ENCODE data around the gene TRAF5.

Gene TRAF5

DNA sequence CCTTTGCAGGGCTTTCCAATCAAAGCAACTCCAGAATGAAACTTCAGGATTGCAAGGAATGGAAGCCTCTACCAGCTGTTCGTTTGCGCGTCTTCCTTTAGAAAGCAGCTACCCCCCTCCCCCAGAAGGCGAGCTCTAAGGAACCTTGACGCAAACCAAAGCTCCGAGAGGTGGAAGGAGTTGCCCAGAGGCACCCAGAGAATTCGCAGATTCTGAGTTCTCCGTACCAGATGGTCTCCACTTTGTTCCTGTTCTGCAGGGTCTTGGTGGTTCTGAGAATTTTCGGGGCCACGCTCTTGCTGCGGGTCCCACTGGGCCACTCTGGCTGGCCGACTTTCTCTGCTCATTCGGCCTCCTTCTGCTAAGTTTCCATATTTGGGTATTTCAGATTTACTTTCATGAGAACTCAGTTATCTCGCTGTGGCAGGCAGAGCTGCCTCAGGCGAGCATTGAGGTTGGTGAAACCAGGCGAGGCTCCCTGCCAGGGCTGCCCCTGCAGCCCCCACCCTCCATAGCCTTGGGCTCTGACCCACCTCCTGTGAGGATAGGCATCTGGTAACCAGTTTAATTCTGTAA is 801 bp downstream of the TRAF5 start:
- peak in 1 of 2 donors; percentile 21 for DNase-seq (ENCODE audit: extremely low read depth in 1 of 2, low read depth in 1 of 2)

DNA sequence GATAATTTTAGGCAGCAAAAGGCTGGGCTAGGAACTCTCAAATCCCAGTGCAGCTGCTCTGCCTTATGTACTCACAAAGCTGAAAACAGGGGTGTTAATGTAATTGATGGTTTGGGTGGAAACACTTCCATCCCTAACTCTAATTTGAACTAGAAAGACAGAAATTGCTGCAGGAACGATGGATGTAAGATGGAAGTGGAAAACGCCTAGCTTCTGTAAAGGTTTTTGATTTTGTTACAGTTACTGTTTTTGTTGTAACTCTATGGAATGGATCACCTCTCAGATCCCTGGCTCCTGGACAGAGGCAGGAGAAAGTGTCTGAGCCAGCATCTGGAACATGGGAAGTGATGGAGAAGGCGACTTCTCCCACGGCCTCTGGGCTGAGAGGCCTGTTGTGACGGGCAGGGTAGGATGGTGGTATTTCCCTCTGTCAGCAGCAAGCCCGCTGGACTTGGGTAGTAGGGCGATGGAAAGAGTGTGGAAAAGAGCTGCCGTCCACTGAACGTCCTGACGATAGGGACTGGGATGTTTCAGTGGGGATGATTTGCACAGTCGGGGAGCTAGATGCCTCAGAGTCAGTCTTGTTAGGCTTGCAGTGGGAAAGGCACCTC is 1.6 kb downstream of the TRAF5 start:
- DNase-seq (ENCODE audit: extremely low read depth in 1 of 2, low read depth in 1 of 2): no peak

DNA sequence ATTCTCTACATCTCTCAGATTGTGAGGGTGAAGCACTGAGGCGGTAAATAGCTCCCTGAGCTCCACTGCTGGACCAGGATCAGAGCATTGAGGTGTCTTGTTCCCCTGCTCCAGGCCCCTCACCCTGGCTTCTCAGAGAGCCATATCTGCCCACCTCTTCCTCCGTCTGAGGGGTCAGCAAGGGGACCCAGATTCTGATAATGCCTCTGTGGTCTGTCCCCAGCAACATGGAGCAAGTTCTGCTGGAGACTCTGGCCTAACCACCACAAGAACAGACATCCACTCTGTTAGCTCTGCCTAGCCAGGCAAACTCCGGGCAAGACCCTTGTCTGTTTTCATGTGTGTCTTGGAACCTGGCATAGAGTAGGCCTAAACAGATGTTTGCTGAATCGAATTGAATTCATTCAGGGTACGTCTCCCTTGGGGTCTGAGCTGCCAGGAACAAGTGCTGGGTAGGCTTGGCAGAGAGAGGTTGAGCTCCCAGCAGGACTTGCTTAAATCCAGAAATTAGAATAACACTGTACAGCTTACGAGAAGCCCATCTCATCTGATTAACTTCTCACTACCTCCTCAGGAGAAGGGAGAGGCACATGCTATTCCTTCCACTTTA is 2.3 kb downstream of the TRAF5 start:
- no peak for DNase-seq (ENCODE audit: extremely low read depth in 1 of 2, low read depth in 1 of 2)

DNA sequence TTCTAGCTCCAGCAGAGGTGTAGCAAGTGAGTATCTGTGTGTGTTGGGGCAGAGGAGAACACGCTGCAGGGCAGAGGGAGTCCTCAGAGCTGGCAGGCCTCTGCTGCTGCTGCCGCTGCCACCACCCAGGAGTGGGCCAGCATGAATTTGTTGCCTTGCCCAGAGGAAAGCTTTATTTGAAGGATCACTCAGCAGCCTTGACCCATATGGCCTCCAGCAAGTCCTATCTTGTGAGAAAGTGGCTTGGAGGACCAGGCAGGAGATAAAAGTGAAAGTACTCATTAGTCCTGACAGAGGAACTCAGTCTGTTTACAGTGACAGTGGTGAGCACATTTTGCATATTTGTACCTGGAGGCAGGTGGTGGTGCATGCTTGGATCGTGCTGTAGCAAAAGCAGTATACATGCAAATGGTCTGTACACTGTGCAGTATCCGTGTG is 3.1 kb downstream of the TRAF5 start:
- no peak for DNase-seq (ENCODE audit: extremely low read depth in 1 of 2, low read depth in 1 of 2)

DNA sequence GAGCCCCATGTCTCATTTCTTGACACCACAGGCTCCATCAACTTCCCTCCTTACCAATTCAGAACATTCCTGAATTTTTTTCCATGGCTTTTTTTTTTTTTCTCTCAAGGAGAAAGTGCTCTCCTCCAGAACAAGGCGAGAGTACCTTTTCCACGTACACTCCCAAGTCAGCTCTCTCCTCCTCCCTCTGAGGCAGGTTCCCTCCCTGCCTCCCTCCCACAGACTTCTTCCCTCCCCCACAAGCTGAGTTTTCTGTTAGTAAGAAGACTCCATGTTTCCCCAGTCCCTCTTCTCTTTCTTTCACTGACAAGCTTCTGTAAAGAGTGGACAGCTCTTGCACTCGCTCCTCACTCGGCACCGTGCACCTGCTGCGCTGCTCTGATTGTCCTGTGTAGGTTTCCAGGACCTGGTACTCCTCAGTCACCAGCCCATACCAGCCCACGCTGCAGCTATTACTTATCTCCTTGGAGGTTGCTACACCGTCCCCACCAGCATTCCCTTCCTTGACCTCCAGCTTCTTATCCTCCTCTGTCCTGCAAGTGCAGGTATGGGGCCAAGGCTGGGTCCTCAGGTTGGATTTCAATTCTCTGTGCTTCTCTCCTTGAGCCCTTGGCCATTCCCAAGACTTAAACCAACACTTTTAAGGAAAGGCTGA is 3.8 kb downstream of the TRAF5 start:
- DNase-seq (ENCODE audit: extremely low read depth in 1 of 2, low read depth in 1 of 2): no peak

DNA sequence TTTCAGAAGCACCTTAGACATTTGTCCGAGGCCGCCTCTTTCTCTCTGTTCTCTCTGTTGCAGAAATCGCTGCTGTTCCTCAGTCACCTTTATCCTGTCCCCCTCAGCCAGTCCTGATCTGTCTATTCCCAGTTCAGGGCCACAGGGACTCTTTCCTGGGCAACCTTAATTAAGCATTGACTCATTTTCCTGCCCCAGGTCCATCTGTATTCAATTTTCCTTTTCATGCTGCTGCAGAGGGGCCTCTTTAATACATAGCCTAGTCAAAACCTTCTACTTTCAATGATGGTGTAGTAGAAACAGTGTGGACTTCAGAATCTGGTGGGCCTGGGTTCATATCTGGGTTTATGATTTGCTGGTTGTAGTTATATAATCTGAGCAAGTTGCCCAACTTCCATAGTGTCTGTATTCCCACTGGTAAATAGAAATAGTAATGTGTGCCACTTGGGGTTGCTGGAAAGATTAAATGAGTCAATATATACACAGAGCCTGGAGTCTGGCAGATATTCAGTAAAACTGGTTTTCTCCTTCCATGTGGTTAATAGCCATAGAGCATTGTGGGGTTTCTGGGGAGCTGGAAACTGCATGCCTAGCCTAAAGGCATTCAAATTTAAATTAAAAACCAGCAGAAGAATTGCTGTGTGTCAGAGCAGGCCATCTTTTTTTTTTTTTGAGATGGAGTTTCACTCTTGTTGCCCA is 4.5 kb downstream of the TRAF5 start:
- no peak for DNase-seq (ENCODE audit: extremely low read depth in 1 of 2, low read depth in 1 of 2)

DNA sequence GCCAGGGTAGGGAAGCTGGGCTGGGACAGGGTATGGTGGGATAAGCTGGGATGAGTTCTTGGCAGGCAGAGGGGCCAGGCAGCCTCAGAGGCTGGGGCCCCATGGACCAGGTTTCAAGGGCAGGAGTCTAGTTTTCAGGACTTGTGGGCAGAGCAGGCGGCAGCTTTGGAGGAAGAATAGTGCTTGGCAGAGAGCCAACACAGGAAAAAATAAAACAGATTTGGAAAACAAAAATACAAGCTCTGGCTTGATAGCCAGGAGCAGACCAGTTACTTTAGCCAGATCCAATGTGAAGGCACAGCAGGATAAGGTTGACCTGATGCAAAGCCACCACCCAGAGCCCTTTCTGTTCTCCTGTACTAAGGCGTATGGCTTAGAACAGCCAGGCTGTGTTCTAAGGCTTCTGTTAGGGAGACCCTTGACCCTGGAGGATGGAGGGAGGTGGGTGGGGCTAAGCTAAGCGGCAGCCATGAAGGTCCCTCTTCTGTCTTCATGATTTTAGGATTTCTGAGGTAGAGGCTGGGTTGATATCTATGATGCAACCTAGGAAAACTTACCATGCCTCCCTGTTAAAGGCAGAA is 5.5 kb downstream of the TRAF5 start:
- no peak for DNase-seq (ENCODE audit: extremely low read depth in 1 of 2, low read depth in 1 of 2)

DNA sequence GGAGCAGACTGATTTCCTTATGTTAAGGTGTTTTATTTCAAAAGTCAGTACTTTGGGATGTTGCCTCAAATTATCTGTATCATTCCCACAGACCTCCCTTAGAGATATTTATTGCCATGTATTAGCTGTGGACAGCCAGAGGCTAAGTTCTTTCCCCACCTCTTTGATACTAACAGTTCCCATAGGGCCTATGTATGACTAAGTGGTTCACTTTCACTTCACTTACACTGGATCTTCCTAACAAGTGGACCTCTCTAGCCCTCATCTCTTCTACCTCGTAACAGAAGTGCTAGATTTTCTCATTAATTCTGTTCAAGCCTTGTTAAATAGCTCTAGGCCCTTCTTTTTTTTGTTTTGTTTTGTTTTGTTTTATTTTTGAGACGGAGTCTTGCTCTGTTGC is 6.2 kb downstream of the TRAF5 start:
- DNase-seq (ENCODE audit: extremely low read depth in 1 of 2, low read depth in 1 of 2): no peak

DNA sequence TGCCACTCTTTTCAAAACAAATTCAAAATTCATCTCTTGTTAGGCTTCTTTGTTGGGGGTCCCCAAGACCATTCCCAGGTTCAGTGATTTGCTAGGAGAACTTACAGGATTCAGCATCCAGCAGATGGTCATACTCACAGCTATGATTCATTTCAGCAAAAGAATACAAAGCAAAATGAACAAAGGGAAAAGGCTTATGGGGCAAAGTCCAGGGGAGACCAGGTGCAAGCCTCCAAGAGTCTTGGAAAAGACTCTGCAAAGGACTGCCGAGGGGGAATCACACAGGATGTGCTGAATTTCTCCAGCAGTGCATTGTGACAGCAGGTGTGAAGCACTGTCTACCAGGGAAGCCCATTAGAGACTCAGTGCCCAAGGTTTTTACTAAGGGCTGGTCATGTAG is 7.3 kb downstream of the TRAF5 start:
- DNase-seq (ENCODE audit: extremely low read depth in 1 of 2, low read depth in 1 of 2): no peak

DNA sequence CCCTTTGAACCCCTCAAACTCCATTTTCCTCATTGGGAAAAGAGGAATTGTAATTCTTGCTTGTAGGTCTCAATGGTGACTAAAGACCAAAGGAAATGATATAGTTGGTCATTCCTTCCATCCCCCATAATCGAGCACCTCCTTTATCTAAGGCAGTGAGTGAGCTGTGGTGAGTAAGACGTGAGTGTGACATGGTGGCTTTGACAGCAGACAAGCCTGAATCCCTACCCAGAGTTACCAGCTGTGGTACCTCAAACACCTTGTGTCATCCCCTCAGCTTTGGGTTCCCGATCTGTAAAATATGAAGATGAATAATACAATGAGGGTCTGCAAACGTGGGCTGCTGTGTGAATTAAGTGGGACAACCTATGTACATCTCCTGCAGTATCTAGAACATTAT is 8.4 kb downstream of the TRAF5 start:
- DNase-seq (ENCODE audit: extremely low read depth in 1 of 2, low read depth in 1 of 2): no peak

DNA sequence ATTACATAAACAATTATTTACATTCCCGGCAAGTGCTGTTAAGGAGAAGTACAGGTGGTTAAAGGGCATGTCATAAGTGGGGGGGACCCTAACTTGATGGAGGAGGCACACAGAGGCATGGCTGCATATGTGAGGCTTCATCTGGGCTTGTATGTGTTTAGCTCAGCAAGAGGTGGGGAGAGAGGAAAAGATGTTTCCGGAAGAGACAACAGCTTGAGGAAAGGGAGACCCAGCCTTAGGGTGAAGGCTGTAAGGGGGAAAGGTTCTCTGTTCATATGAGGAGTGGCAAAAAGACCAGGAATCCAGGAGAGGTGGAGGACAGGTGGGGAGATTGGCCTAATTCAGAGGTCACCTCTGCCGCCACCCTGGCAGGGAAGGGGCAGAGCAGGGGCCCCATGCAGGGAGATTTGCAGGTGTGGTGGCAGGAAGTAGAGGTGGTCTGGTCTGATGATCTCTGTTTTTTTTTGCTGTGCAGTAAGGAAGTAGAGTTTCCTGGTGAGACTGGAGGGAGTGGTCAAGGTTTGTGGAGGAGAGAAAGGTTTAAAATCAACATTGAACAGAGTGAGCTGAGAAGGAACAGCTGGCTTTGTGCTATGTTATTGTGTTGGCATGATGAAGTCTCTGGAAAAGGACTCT is 9.0 kb downstream of the TRAF5 start:
- no peak for DNase-seq (ENCODE audit: extremely low read depth in 1 of 2, low read depth in 1 of 2)

DNA sequence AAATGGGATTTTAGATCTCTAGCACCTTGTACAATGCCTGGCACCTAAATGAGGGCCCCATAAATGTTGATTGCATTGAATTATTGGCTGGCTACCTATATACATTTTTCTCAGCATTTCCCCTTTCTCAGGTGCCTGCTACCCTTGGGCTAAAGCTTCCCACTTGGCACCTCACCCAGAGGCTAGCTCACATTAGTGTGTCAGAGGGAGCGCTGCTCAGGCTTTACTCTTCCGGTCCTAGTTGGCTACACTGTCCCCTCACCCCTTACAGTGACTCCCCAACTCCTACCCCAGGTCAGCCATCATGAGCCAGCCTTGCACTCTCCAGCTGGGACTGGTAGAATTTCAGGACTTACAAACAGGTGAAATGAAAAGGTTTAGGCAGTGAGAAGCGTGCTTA is 9.5 kb downstream of the TRAF5 start:
- DNase-seq (ENCODE audit: extremely low read depth in 1 of 2, low read depth in 1 of 2): no peak

DNA sequence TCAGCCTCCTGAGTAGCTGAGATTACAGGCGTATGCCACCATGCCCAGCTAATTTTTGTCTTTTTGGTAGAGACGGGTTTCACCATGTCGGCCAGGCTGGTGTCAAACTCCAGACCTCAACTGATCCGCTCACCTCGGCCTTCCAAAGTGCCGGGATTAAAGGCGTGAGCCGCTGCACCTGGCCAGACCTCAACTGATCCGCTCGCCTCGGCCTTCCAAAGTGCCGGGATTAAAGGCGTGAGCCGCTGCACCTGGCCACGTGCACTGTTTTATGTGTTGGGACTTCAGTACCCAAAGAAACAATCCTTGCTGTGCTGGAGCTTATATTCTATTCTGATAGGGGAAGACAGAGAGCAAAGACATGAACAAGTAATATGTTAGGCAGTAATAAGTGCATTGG is 10.1 kb downstream of the TRAF5 start:
- no peak for DNase-seq (ENCODE audit: extremely low read depth in 1 of 2, low read depth in 1 of 2)

DNA sequence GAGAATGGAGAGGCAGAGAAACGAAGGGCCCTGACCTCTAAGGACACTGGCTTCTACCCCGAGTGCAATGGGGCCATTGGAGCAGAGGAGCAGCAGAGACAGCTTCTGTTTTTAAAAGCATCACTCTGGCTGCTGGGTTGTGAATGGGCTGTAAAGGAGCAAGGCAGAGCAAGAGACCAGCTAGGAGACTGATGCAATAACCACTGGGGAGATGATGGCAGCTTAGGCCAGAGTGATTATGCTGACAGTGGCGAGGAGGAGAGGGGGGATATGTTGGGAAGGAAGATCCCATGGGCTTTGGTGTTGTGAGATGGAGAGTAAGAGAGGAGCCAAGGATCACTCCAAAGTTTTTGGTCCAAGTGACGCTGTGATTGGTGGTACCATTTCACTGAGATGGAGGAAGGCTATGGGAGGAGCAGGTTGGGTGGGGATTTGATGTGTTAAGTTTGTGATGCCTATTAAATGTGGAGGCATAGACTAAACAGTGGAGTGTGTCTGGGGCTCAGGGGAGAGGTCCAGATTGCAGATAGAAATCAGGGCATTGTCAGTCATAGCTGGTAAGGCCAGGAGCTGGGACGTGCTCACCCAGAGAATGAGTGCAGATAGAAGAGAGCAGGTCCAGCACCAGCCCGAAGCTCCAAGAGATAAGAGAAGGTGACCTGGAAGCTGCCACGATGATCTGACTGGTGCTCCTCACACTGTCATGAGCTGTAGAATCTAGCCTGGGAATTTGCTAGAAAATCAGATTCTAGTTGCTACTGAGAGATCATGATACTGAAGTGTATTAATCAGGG is 11.0 kb downstream of the TRAF5 start:
- no peak for DNase-seq (ENCODE audit: extremely low read depth in 1 of 2, low read depth in 1 of 2)

DNA sequence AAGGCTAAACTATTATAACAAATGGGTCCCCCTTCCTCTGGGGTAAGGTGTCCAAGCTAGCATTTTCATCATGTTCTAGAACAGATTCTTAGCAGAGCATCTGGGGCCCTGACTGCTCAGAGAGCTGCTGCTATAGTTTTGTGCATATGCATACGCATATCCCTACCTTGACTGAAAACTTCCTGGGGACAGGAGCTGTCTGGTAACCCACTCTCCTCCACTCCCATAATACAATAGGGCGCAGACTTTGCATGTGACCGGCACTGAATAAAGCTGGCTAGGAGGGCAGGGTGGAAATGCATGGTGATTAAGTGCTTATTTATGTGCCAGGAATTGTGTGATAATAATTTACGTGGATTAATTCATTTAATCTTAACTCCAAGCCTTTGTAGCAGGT is 11.6 kb downstream of the TRAF5 start:
- no peak for DNase-seq (ENCODE audit: extremely low read depth in 1 of 2, low read depth in 1 of 2)

DNA sequence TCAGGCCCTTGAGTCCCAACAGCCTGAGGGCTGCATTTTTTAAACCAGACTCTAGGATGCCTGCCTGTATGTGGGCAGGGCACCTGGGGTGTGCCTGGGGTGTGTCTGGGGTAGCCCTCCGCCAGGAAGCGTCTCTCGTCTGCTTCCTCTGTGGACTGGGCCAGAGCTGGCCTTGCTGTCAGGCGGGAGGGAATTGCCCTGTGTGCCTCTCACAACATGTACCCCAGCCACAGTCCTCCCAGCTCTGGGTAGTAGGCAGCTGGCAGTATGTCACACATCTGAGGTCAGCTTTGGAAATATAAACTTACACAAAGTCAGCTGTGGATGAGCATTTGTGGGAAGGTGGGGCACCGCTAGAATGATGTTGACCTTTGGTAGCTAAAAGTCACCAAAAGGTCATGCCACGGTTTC is 13.0 kb downstream of the TRAF5 start:
- no peak for DNase-seq (ENCODE audit: extremely low read depth in 1 of 2, low read depth in 1 of 2)

DNA sequence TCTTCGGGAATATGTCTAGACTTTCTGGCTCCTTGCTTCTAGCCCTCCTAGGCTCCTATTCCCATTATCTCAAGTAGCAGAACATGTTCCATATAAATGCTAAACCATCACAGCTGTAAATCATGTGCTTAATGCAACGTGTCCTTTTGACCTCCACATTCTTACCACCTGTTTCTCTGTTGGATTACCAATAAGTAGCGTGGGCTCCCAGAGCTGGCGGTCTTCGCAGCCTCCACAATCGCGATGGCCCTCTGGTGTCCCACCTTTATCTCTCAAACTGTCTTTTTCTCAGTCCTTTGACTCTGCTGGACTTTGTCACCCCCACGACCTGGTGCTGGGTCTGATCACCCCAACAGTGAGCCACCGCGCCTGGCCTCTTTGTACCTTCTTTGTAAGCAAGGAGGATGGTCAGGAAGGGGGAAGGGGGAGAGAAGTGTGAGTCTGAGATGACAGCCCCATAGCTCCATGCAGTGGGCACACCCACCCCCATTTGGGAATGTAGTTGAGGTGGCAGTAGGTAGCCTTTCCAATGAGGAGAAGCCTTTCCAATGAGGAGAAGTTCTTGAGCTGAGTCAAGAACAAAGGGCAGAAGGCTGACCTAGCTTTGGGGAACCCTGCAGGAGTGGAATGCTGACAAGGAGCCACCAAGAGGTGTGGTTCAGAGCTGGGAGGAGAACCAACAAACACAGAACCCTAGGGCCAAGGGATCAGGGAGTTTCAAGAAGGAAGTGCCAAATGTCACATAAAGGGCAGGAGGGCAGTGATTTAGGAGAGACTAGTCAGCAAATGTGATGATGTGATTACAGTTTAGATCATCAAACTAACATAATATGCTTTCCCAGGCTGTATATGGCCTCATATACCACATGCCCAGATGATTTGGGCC is 14.2 kb downstream of the TRAF5 start:
- no peak for DNase-seq (ENCODE audit: extremely low read depth in 1 of 2, low read depth in 1 of 2)

DNA sequence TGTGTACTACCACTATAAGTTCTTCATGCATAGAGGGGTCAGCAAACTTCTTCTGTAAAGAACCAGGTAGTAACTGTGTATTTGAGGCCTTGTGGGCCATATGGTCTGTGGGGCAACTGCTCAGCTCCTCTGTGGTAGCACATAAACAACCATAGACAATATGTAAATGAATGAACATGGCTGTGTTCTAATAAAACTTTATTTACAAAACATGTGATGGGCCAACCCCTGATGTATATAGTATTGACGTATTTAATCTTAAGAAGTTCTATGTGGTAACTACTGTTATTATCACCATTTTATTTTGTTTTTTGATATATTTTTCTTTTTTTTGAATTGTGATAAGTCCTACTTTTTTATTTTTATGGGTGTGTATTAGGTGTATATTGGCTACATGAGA is 15.4 kb downstream of the TRAF5 start:
- DNase-seq (ENCODE audit: extremely low read depth in 1 of 2, low read depth in 1 of 2): no peak

DNA sequence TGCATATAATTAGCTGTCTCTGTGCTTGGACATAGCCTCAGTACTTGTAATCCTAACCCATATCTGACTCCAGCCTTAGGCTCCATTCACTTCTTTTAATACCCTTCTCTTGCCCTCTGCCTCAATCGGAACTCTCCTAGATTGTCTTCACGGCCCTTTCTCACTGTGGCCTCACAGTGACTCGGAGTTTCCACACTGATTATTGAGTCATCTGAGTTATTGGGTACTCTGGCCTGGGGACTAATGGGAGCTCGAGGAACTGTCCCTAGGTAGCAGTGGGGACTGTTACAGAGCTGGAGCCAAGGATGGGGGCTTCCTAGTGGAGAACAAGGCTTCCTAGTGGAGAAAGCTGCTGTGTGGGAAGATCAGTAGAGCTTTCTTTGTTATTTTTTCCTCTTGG is 17.0 kb downstream of the TRAF5 start:
- no peak for DNase-seq (ENCODE audit: extremely low read depth in 1 of 2, low read depth in 1 of 2)
